OCI-LY3 (cell line): ENCODE measurements around the gene EGFL7.

Experiments used
- EZH2phosphoT487 ChIP-seq: fragments of 200-600 bp; shearing (Covaris generic); IDR thresholded peaks from 2 replicates; pipeline ENCODE4 v1.6.1; 2018; ENCODE audit warnings: antibody characterized with exemption, mixed run types, low read depth
- TF ChIP-seq, protein P1 (sequence below): fragments of 200-600, 300-600 bp; sonication (generic); IDR thresholded peaks from 2 replicates; pipeline ENCODE4 v1.5.1; 2014; ENCODE audit warnings: antibody characterized with exemption, low read length, low read depth

DNA sequence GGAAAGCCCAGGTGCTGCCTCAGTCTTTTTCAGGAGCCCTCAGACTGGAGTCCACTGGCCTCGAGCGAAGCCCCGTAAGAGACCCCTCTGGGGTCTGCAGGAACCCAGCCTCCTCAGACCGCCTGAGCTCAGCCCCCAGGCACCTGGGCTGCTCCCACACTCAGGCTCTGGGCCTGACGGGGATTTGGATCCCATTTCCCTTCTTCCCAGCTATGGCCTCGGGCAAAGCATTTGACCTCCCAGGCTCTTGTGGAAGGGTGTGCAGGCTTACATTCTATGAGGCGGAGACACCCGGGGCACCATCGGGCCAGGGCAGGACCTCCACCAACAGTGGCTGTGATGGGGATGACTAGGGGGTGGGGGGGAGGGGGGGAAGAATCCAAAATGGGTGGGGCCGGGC is 20.0 kb downstream of the EGFL7 start:
- no peak for TF ChIP-seq EZH2phosphoT487
- TF ChIP-seq, protein P1, sequence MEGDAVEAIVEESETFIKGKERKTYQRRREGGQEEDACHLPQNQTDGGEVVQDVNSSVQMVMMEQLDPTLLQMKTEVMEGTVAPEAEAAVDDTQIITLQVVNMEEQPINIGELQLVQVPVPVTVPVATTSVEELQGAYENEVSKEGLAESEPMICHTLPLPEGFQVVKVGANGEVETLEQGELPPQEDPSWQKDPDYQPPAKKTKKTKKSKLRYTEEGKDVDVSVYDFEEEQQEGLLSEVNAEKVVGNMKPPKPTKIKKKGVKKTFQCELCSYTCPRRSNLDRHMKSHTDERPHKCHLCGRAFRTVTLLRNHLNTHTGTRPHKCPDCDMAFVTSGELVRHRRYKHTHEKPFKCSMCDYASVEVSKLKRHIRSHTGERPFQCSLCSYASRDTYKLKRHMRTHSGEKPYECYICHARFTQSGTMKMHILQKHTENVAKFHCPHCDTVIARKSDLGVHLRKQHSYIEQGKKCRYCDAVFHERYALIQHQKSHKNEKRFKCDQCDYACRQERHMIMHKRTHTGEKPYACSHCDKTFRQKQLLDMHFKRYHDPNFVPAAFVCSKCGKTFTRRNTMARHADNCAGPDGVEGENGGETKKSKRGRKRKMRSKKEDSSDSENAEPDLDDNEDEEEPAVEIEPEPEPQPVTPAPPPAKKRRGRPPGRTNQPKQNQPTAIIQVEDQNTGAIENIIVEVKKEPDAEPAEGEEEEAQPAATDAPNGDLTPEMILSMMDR, result no peak
